GM12878 (cell line): ENCODE results near the gene NEAT1.

Experiments used
- CTCF ChIP-seq, 3 experiments: IDR thresholded peaks in 2 of 3; conservative IDR thresholded peaks in 1 of 3; 2 replicates each; pipeline ENCODE4 v1.5.1; 2011; ENCODE audit warnings: low read depth in 3 of 3, low read length in 3 of 3, mild to moderate bottlenecking in 3 of 3, control low read depth in 2 of 3, moderate library complexity in 2 of 3, inconsistent platforms in 1 of 3, mixed read lengths in 1 of 3; ENCODE audit not compliant: control insufficient read depth in 2 of 3, insufficient read depth in 1 of 3; ENCODE audit errors: extremely low read depth in 1 of 3
- E2F4 ChIP-seq: IDR thresholded peaks from 2 replicates; pipeline ENCODE4 v1.6.1; 2012; ENCODE audit warnings: low read depth, low read length, improper control_type of control experiment
- EP300 ChIP-seq, 2 experiments: fragments of 150-350 bp in 1 of 2; IDR thresholded peaks; 2 replicates each; pipeline ENCODE4 v1.6.1; 2011 to 2012; ENCODE audit warnings: low read depth in 2 of 2, low read length in 2 of 2, borderline replicate concordance in 1 of 2, improper control_type of control experiment in 1 of 2, inconsistent platforms in 1 of 2; ENCODE audit not compliant: control insufficient read depth in 1 of 2
- PAX5 ChIP-seq: IDR thresholded peaks from 2 replicates; pipeline ENCODE4 v1.6.1; 2011; ENCODE audit warnings: low read depth, low read length, borderline replicate concordance
- PKNOX1 ChIP-seq: fragments of 450-650 bp; IDR thresholded peaks from 2 replicates; pipeline ENCODE4 v1.6.1; 2016; ENCODE audit warnings: mild to moderate bottlenecking

GRCh38 chr11:65445101-65445603 lies 22.6 kb downstream of the NEAT1 start:
- TF ChIP-seq E2F4 (no peak), PAX5 (no peak), EP300 (IDR thresholded peaks at IDR 0.05; ENCODE audit: borderline replicate concordance in 1 of 2, control insufficient read depth in 1 of 2, low read depth in 2 of 2, low read length in 2 of 2) (no peak), CTCF (IDR thresholded peaks at IDR 0.05 in 2 of 3, conservative IDR thresholded peaks at IDR 0.05 in 1 of 3; ENCODE audit: control insufficient read depth in 2 of 3, extremely low read depth in 1 of 3, insufficient read depth in 1 of 3, low read depth in 3 of 3, low read length in 3 of 3) (no peak), PKNOX1 (no peak)
